H1 (cell line): ENCODE measurements around the gene MIPEP. TPM values are rescaled to one million over a fixed set of nuclear protein-coding genes. Genes with fewer than 3 reads are reported as not detected.

Experiments
- CTCF ChIA-PET: fragments of 300-600 bp; sonication (Branson Sonifier 250); formaldehyde crosslinking; loops from one replicate; lab custom pipeline; 2021; ENCODE audit not compliant: partially characterized antibody; lab: Charles Lee
- POLR2A ChIA-PET: fragments of 300-600 bp; sonication (Branson Sonifier 250); formaldehyde crosslinking; loops from one replicate; lab custom pipeline; 2021; ENCODE audit warnings: inconsistent platforms; ENCODE audit not compliant: partially characterized antibody; lab: Charles Lee
- DNase-seq, 2 experiments: peaks; one replicate each; pipeline versions ENCODE4 v3.0.0 to v3.0.0-alpha.2; 2010 to 2022; ENCODE audit warnings: low spot score in 2 of 2, low read depth in 1 of 2, mixed read lengths in 1 of 2
- FAIRE-seq: peaks from 2 replicates; lab custom pipeline; 2011; peaks lifted over from hg19 to GRCh38; lab: Jason Lieb, UNC
- H2AFZ ChIP-seq: 2 replicates; pipeline ENCODE4 v1.8.1; 2012; ENCODE audit warnings: low read length, inconsistent platforms
- H2AK5ac ChIP-seq: 2 replicates; pipeline ENCODE4 v1.6.1; 2013; ENCODE audit warnings: low read depth, low read length
- H2BK120ac ChIP-seq: replicated peaks from 2 replicates; pipeline ENCODE3; 2013; ENCODE audit warnings: low read depth, low read length, inconsistent platforms
- H2BK12ac ChIP-seq: 2 replicates; pipeline ENCODE4 v1.6.1; 2013; ENCODE audit warnings: low read depth, low read length
- H2BK15ac ChIP-seq: 2 replicates; pipeline ENCODE4 v1.6.1; 2013; ENCODE audit warnings: low read length
- H2BK20ac ChIP-seq: 2 replicates; pipeline ENCODE4 v1.6.1; 2013; ENCODE audit warnings: low read length
- H2BK5ac ChIP-seq: 2 replicates; pipeline ENCODE4 v1.6.1; 2013; ENCODE audit warnings: low read depth, low read length
- H3K14ac ChIP-seq: 2 replicates; pipeline ENCODE4 v1.6.1; 2013; ENCODE audit warnings: inconsistent platforms; ENCODE audit not compliant: insufficient read length
- H3K18ac ChIP-seq: 2 replicates; pipeline ENCODE4 v1.6.1; 2013; ENCODE audit warnings: low read length; ENCODE audit errors: extremely low read depth
- H3K23ac ChIP-seq: 2 replicates; pipeline ENCODE4 v1.6.1; 2013; ENCODE audit warnings: inconsistent platforms; ENCODE audit not compliant: insufficient read length
- H3K23me2 ChIP-seq: 2 replicates; pipeline ENCODE4 v1.6.1; 2013; ENCODE audit warnings: low read depth, low read length
- H3K27ac ChIP-seq: 2 replicates; pipeline ENCODE4 v1.6.1; 2011; ENCODE audit warnings: low read depth, low read length, inconsistent platforms
- H3K27me3 ChIP-seq, 4 experiments: replicated peaks in 1 of 4; 1 replicate in 1 of 4; 2 replicates in 3 of 4; pipeline versions ENCODE4 v1.6.1 to v1.8.1; 2011 to 2013; ENCODE audit warnings: low read length in 3 of 4, mild to moderate bottlenecking in 3 of 4, inconsistent platforms in 2 of 4, mixed read lengths in 2 of 4, moderate library complexity in 1 of 4; ENCODE audit not compliant: control insufficient read depth in 3 of 4, insufficient read depth in 3 of 4; ENCODE audit errors: extremely low read depth in 1 of 4
- H3K36me3 ChIP-seq, 4 experiments: 2 replicates each; pipeline versions ENCODE4 v1.6.1 to v1.8.1; 2011 to 2013; ENCODE audit warnings: mild to moderate bottlenecking in 4 of 4, low read length in 3 of 4, moderate library complexity in 2 of 4, control low read depth in 1 of 4, inconsistent platforms in 1 of 4; ENCODE audit not compliant: insufficient read depth in 4 of 4, control insufficient read depth in 2 of 4
- H3K4ac ChIP-seq: replicated peaks from 2 replicates; pipeline ENCODE3; 2013; ENCODE audit warnings: low read length, low read depth, mixed read lengths, inconsistent platforms; ENCODE audit not compliant: insufficient read length
- H3K4me1 ChIP-seq, 4 experiments: replicated peaks in 1 of 4; 1 replicate in 1 of 4; 2 replicates in 3 of 4; pipeline versions ENCODE4 v1.6.1 to v1.8.1; 2011 to 2013; ENCODE audit warnings: low read length in 3 of 4, inconsistent platforms in 2 of 4, mixed read lengths in 1 of 4; ENCODE audit not compliant: insufficient read depth in 4 of 4, control insufficient read depth in 3 of 4
- H3K4me2 ChIP-seq, 2 experiments: 2 replicates each; pipeline versions ENCODE4 v1.6.1 to v1.8.1; 2011 to 2013; ENCODE audit warnings: low read depth in 2 of 2, low read length in 2 of 2, control low read depth in 1 of 2, inconsistent platforms in 1 of 2, mild to moderate bottlenecking in 1 of 2; ENCODE audit not compliant: insufficient read depth in 1 of 2
- H3K4me3 ChIP-seq, 4 experiments: fragments of 200-600, 300-600 bp in 1 of 4; sonication (generic), shearing (Covaris generic), sonication (Bioruptor Twin) in 1 of 4; 2 replicates each; pipeline versions ENCODE4 v1.5.1 to v1.8.1; 2011 to 2016; ENCODE audit warnings: low read length in 4 of 4, low read depth in 3 of 4, control low read depth in 2 of 4, inconsistent platforms in 2 of 4, mild to moderate bottlenecking in 2 of 4, mixed read lengths in 1 of 4, moderate library complexity in 1 of 4; ENCODE audit not compliant: insufficient read depth in 2 of 4; ENCODE audit errors: extremely low read depth in 1 of 4
- H3K56ac ChIP-seq: replicated peaks from 2 replicates; pipeline ENCODE3; 2013; ENCODE audit warnings: low read depth, mild to moderate bottlenecking, mixed read lengths, low read length, inconsistent platforms; ENCODE audit not compliant: insufficient read length
- H3K79me1 ChIP-seq: 2 replicates; pipeline ENCODE4 v1.6.1; 2013; ENCODE audit warnings: low read depth, low read length, control low read depth
- H3K79me2 ChIP-seq, 2 experiments: 2 replicates each; pipeline versions ENCODE4 v1.6.1 to v1.8.1; 2012 to 2013; ENCODE audit warnings: low read length in 2 of 2, mild to moderate bottlenecking in 2 of 2, inconsistent platforms in 1 of 2; ENCODE audit not compliant: insufficient read depth in 2 of 2, control insufficient read depth in 1 of 2
- H3K9ac ChIP-seq, 4 experiments: replicated peaks in 1 of 4; 1 replicate in 1 of 4; 2 replicates in 3 of 4; pipeline versions ENCODE4 v1.6.1 to v1.8.1; 2011 to 2013; ENCODE audit warnings: low read depth in 3 of 4, low read length in 3 of 4, control low read depth in 2 of 4, mild to moderate bottlenecking in 2 of 4, moderate library complexity in 2 of 4, inconsistent platforms in 1 of 4; ENCODE audit errors: extremely low read depth in 1 of 4
- H3K9me3 ChIP-seq, 2 experiments: 2 replicates each; pipeline versions ENCODE4 v1.6.1 to v1.8.1; 2012 to 2013; ENCODE audit warnings: mild to moderate bottlenecking in 2 of 2, moderate library complexity in 2 of 2, control low read depth in 1 of 2, inconsistent platforms in 1 of 2, low read depth in 1 of 2, low read length in 1 of 2, mixed read lengths in 1 of 2; ENCODE audit not compliant: insufficient read depth in 2 of 2
- H4K20me1 ChIP-seq, 2 experiments: replicated peaks in 1 of 2; 2 replicates each; pipeline versions ENCODE3 to v1.8.1; 2011 to 2013; ENCODE audit warnings: inconsistent platforms in 2 of 2, low read length in 2 of 2, mild to moderate bottlenecking in 1 of 2; ENCODE audit not compliant: insufficient read depth in 2 of 2, control insufficient read depth in 1 of 2
- H4K5ac ChIP-seq: 2 replicates; pipeline ENCODE4 v1.6.1; 2013; ENCODE audit warnings: low read length, low read depth, mixed read lengths, inconsistent platforms; ENCODE audit not compliant: insufficient read length
- H4K8ac ChIP-seq: 2 replicates; pipeline ENCODE4 v1.8.0; 2013; ENCODE audit warnings: mild to moderate bottlenecking, moderate library complexity, low read length, inconsistent platforms; ENCODE audit not compliant: insufficient read depth; ENCODE audit errors: extremely low read depth
- H4K91ac ChIP-seq: replicated peaks from 2 replicates; pipeline ENCODE3; 2013; ENCODE audit warnings: low read length, mixed read lengths, inconsistent platforms; ENCODE audit not compliant: insufficient read length
- CBX8 ChIP-seq: fragments of 300-800, 300-1000 bp; sonication (generic); IDR thresholded peaks from 2 replicates; pipeline ENCODE4 v1.7.1; 2016; ENCODE audit warnings: low read depth, low read length, borderline replicate concordance
- CREB1 ChIP-seq: IDR thresholded peaks from 2 replicates; pipeline ENCODE4 v1.6.1; 2012; ENCODE audit warnings: inconsistent platforms
- CTCF ChIP-seq, 3 experiments: IDR thresholded peaks; 1 replicate in 2 of 3; 2 replicates in 1 of 3; pipeline versions ENCODE4 v1.5.1 to v1.6.1; 2011; ENCODE audit warnings: low read length in 3 of 3, mild to moderate bottlenecking in 3 of 3, inconsistent platforms in 2 of 3, low read depth in 1 of 3, moderate library complexity in 1 of 3; ENCODE audit not compliant: insufficient read depth in 1 of 3; ENCODE audit errors: control extremely low read depth in 1 of 3
- E2F6 ChIP-seq: IDR thresholded peaks from 2 replicates; pipeline ENCODE4 v1.6.1; 2012; ENCODE audit warnings: inconsistent platforms
- EGR1 ChIP-seq: IDR thresholded peaks from 2 replicates; pipeline ENCODE4 v1.6.1; 2011; ENCODE audit warnings: low read depth, low read length, borderline replicate concordance
- HDAC6 ChIP-seq: IDR thresholded peaks from one replicate; pipeline ENCODE4 v1.7.1; 2012; ENCODE audit warnings: low read depth, mild to moderate bottlenecking, inconsistent platforms, low read length, moderate library complexity
- KDM1A ChIP-seq: fragments of 200-600, 300-600 bp; sonication (generic); IDR thresholded peaks from 2 replicates; pipeline ENCODE4 v1.7.1; 2016; ENCODE audit warnings: mild to moderate bottlenecking, low read length, borderline replicate concordance
- RNF2 ChIP-seq: fragments of 200-900, 300-1000 bp; sonication (generic); IDR thresholded peaks from 2 replicates; pipeline ENCODE4 v1.7.1; 2016; ENCODE audit warnings: borderline replicate concordance, low read depth, mild to moderate bottlenecking, antibody characterized with exemption, low read length; ENCODE audit not compliant: poor library complexity, severe bottlenecking; ENCODE audit errors: missing control alignments
- SP4 ChIP-seq: IDR thresholded peaks from 2 replicates; pipeline ENCODE4 v1.6.1; 2012; ENCODE audit warnings: low read length, inconsistent platforms
- TCF12 ChIP-seq: IDR thresholded peaks from 2 replicates; pipeline ENCODE4 v1.6.1; 2011; ENCODE audit warnings: low read depth, mild to moderate bottlenecking, low read length
- WGBS, 2 experiments: shearing (Covaris generic) in 1 of 2; methylation state at CpG; one replicate each; pipeline versions ENCODE4 v1.1.6 to v1.1.7; 2013 to 2015; ENCODE audit warnings: low lambda C conversion rate in 2 of 2, mixed read lengths in 2 of 2, inconsistent platforms in 1 of 2, low coverage in 1 of 2, missing lambda C conversion rate in 1 of 2; ENCODE audit not compliant: insufficient replicate concordance in 2 of 2, insufficient coverage in 1 of 2, insufficient read length in 1 of 2; ENCODE audit errors: extremely low coverage in 1 of 2, missing lambda C conversion rate in 1 of 2; 5-methylcytosine and 5-hydroxymethylcytosine counted together
- polyA plus RNA-seq, 7 experiments: library from polyadenylated mRNA; depleted of rRNA in 3 of 7; stranded (reverse) in 5 of 7; unstranded in 2 of 7; fragments of >200 nt in 5 of 7; fragments of 200-250 nt in 2 of 7; gene quantifications; 1 replicate in 5 of 7; 2 replicates in 1 of 7; 4 replicates in 1 of 7; pipeline versions ENCODE4 v1.2.1 to v1.2.3, GENCODE V29; 2011 to 2013; ENCODE audit warnings: missing spikeins in 2 of 7, mixed read lengths in 2 of 7
- total RNA-seq: library from RNA; stranded (reverse); fragmentation: NEBNext Ultra II Directional; extraction: Animal tissue kit (Norgen Biotek cat#: 25700); gene quantifications from 2 replicates; pipeline ENCODE4 v1.2.1, GENCODE V29; 2021
- TF ChIP-seq, protein P1 (sequence below): IDR thresholded peaks from 2 replicates; pipeline ENCODE4 v1.6.1; 2012; ENCODE audit warnings: inconsistent platforms

The MIPEP gene
- total and polyA plus RNA-seq, 2 of the 8 experiments (the other 6 are each of a cell fraction or from before 2014, with no cell fraction given): 24.0 to 24.2 TPM

DNA sequence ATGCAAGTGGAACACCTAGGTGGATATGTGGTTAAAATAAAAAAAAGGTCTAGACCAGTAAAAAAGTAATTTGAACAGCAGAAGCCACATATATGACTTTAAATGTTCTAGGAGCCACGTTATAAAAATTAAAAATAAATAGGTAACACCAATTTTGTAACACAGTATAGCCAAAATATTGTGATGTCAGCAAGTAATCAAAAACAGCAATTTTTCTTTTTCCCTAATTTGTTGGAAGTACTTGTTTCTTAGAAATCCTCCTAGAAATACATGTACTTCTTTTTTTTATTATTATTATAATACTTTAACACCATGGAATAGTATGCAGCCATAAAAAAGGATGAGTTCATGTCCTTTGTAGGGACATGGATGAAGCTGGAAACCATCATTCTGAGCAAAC, 33.8 kb upstream of the MIPEP start:
- Histone ChIP-seq H4K5ac (no peak overlapping the region), H3K4me2 (no peak overlapping the region), H4K20me1 (no peaks in the 10 kb centered on the region), H2BK15ac (no peak overlapping the region), H3K9me3 (no peaks in the 10 kb centered on the region), H3K27me3 (no peaks in the 10 kb centered on the region), H4K8ac (no peak overlapping the region), H3K36me3 (no peaks in the 10 kb centered on the region), H3K79me2 (no peaks in the 10 kb centered on the region), H3K23ac (no peak overlapping the region), H3K4ac (no peak overlapping the region), H3K23me2 (no peaks in the 10 kb centered on the region), H2BK120ac (no peak overlapping the region), H3K4me3 (no peak overlapping the region), H3K9ac (no peak overlapping the region), H3K18ac (no peak overlapping the region), H2AK5ac (no peak overlapping the region), H3K27ac (no peak overlapping the region), H3K4me1 (peaks cover 0 to 6% (median 4%) of the 10 kb centered on the region in 4 experiments; a peak in 3 of 7 replicates), H3K14ac (no peak overlapping the region), H3K79me1 (no peaks in the 10 kb centered on the region), H2BK12ac (no peak overlapping the region), H4K91ac (no peak overlapping the region), H2AFZ (no peak overlapping the region), H2BK20ac (no peak overlapping the region), H2BK5ac (no peak overlapping the region), H3K56ac (no peak overlapping the region)
- ChIA-PET CTCF (interaction anchor here (0.9 to 4.9 kb wide), 5 partner anchors 15 to 296 kb away, joined by 3 to 37 read pairs (median 4); no protein-coding TSS in a partner anchor), POLR2A (no interaction called here)
- WGBS, 2 experiments: 88% methylated on average over 1 of the region's 1 CpG; no CpG with 5 or more reads in 1 of the 2 experiments
- FAIRE-seq (no peak), DNase-seq (no peak)
- TF ChIP-seq CBX8 (no peak), HDAC6 (no peak), TCF12 (no peak), CREB1 (no peak), EGR1 (no peak), E2F6 (no peak), KDM1A (no peak), CTCF (IDR thresholded peaks at IDR 0.05; ENCODE audit: control extremely low read depth in 1 of 3, insufficient read depth in 1 of 3, low read depth in 1 of 3, low read length in 3 of 3) (no peak), RNF2 (no peak), SP4 (no peak)
- TF ChIP-seq, protein P1, sequence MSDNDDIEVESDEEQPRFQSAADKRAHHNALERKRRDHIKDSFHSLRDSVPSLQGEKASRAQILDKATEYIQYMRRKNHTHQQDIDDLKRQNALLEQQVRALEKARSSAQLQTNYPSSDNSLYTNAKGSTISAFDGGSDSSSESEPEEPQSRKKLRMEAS: no peak
